ENCODE data around the gene TMEM271.
"Not testable (repeated sequence)": the region's sequence is repeated elsewhere in the genome, so short reads cannot be mapped to it uniquely, and the experiment has no call there.

TMEM271 gene

DNA sequence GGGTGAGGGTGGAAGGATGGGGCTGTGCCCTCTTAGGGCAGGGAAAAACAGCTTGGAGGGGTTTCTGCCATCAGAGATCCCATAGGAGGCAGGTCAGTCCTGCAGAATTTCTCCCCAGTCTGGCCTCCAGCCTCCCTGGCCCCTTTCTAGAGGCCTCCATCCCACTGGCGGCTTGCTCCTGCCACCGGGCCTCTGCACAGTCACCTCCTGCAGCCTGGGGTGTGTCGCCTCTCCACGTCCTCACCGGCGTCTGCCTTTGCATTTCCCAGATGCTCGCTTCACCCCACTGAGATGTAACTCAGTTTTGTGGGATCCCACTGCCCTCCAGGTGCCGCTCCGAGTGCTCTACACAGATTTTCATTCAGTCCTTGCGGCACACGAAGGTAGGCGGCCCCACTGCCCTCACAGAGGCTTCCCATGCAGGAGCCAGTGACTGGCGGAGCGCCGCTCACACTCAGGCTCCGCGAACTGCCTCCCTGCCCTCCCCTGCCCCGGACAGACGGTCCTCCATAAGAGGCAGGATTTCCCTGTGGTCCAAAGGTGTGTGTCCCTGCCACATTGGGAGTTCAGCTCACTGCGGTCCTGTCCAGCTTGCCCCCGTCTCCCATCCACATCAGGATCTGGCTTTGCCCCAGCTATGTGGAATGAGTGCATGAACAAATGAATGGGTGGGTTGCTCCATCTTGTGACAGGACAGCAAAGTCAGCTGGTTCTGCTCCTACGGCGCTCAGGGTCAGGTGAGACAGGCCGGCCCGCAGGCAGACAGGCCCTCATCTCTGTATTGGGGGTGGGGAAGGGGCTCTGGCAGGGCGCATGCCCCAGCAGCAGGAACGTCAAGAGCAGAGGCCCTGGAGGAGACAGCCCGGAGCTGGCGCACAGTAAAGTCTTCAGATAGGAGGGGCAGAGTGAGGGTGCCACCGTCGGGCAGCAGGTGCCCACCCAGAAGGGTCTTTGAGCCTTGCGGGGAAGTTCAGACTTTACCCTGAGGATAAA, 2.7 kb upstream of the TMEM271 start:
- DNase-seq: no peak

DNA sequence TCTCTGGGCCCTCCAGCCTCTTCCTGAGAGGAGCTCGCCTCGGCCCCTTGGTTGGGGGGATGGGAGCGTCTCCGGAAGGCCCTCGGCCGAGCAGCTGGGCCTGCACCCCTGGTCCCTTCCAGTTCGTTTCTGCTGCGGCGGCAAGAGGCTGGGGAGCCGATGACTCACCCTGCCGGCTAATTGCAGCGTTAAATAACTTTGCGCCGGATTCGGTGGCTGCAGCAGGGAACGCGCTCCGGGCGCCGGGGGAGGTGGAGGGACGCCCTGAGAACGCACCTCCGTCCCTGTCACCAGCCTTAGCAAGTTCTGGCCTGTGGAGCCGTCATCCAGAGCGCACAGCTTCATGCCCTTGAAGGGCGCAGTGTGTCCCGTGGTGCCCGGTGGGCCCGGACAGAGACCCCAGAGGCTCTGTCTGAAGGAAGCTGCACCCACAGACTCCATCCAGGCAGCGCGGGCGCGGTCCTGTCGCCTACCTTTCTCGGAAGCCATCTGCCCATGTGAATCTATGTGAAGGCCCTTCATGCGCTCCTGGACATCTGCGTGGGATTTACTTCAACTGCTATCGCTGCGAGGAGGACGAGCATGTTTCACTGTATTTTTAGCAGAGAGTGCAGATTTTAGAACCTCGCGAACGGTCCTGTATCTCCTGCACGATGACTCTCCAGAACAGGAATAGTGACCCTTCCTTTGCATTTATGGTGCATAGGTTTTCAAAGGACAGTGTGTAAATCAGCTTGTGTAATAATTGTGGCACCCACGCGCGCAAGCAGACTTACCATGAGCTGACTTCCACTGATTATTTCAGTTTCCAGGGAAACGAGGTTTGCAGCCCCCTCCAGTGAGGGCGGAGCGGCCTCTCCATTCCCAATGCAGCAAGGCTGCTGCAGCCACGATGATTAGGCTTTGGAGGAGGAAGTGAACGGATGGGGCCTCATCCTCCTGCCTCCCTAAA, 1.7 kb upstream of the TMEM271 start:
- no peak for DNase-seq

DNA sequence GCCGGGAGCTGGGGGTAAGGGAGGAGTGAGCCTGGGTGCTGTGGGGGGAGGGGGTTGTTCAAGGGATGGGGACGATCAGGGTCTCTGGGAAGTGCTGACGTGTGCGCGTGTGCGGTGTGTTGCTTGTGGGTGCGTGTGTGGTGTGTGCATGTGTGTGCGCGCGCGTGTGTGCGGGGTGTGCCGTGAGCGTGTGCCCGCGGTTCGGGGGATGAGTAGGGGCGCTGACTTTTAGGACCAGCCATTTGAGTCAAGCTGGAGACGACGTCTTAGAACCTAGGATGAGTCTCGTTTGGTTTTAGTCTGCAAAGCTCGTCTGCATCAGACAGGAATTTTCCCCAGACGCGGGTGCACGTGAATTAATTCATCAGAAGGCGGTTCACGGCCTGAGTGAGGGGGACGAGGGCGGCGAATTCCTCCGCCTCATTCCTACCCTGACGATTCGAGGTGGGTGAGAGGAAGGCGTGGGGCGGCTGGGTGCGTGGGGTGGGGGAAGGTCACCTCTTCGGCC, 950 bp upstream of the TMEM271 start:
- no peak for DNase-seq

DNA sequence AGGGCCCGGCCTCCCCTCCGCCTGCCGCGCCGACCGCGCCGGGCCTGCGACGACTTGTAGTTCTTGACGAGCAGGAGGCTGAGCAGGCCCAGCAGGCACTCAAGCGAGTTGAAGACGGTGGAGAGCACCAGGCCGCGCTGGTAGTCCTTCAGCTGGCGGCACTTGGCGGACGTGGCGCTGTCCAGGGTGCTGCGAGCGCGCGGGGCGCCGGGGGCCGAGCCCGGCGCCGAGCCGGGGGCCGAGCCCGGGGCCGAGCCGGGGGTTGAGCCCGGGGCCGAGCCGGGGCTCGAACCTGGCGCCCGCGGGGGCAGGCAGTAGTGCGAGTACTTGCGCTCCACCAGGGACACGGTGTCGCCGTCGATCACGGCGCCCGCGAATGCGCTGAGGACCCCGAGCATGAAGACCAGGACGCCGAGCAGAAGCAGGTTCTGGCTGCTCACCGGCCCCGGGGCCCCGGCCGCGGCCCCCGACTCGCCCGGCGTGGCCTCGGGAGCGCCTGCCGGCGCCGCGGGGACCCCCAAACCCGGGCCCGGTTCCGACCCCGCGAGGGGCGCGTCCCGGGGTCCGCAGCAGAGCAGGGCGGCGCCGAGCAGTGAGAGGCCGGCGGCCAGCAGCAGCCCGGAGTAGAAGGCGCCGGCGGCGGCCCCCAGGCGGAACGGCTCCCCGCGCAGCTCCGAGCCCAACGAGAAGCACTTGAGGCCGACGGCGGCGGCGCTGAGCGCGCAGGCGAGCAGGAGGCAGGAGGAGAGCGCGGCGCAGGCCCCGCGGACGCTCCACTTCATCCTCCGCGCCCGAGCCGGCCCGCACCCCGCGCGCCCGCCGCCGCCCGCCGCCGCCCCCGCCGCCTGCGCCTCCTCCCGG, 584 bp downstream of the TMEM271 start:
- no peak for DNase-seq

DNA sequence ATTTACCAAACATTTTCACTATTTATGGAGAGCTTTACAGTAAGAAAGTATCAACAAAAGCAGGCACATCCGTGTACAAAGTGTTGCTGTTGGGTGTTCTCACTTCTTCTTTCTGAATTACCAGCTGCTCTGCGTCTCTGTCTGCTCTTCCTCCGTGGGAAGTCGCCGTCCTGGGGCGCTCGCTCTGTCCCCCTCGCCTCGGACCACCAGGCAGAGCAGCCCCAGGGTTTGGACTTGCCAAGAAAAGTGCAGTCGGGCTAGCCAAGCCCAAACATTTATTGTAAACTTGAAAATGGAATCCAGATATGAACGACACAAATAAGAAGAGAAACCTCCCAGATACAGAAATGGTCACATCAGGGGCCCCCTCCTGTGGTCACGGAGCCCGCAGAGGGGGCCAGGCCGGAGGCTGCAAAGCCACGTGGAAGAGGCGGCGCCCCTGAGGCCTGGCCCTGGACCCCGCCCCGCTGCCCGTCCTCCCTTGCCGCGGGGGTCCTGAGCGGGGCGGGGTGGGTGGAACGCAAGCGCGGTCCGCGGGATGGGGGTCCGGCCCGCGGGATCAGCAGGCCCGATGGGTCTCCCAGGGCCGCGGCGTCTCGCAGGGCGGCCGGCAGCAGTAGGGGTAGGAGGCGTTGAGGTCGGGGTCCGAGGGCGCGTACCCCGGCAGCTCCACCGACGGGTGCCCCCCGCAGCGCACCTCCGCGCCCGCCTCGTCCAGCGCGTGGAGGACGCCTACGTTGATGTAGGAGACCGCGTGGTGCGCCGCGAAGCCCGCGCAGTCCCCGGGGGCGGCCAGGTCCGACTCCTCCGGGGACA, 1.5 kb downstream of the TMEM271 start:
- no peak for DNase-seq

DNA sequence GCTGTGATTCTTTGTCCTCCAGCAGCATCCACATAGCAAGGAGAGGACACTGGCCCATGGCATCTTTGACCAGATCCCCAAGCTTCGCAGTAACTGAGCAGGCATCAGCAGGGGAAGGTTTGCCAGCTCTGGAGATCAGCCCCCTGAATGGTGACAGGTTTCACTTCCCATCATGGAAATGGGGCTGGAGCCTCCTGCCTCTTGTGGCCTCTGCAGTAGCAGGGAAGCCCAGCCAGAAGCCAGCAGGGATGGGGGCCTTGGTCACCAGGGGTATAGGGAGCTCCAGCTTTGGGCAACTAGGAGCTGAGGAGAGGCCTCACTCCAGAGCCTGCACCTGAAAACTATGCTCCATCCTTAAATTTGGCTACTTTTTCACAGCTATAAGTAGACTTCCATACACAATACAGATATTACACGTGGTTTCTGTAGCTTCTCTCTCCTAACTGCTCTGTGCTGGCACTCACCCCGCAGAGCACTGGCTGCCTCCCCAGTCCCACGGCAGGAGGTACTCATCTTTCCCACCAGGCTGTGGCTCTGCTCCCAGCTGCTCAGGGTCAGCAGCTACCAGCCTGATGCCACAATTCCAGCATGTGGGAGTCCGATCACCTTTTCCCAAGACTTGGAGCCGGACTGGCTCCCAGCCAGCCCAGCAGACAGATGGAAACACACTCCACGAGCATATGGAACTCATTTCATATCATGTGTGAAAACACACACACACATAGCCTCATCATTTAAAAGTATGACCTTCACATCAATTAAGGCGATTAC, 2.8 kb downstream of the TMEM271 start:
- DNase-seq: no peak

DNA sequence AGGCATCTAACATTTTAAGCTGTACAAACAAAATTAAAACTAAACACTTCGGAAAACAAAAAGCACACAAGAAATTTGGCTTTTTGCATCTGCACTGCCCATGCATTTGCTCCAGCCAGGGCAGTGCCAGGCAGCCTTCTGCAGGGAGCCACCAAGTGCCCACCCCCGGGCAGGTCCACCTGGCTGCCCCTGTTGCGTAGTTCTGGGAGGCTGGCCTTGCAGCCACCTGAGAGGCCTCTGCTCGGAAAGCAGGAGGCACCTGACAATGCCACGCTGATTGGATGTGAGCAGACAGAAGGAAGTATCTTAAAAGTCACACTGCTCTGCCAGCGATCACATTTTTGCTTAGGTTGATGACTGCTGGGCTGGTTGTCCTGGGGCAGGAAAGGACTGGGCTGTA, 3.5 kb downstream of the TMEM271 start:
- no peak for DNase-seq

DNA sequence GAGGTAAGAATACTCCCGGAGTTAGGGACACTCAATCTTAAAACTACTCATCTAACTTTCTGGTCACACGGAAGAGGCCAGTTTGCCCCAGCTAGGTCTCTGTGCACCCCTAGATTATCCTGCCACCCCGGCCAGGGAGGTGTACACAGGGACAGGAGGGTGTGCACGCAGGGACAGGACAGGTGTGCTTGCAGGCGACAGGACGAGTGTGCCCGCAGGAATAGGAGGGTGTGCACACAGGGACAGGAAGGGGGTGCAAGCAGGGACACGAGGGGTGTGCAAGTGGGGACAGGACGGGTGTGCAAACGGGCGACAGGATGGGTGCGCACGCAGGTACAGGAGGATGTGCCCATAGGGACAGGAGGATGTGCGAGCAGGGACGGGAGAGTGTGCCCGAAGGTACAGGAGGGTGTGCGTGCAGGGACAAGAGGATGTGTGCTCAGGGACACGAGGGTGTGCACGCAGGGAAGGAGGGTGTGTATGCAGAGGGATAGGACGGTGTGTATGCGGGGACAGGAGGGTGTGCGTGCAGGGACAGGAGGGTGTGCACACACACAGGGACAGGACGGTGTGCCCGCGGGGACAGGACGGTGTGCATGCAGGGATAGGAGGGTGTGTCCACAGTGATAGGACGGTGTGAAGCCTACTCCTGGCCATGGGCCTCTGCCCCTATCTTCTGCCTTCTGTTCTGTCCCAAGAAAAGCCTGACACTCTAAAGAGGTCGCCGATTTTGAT, 4.1 kb downstream of the TMEM271 start:
- no peak for DNase-seq

DNA sequence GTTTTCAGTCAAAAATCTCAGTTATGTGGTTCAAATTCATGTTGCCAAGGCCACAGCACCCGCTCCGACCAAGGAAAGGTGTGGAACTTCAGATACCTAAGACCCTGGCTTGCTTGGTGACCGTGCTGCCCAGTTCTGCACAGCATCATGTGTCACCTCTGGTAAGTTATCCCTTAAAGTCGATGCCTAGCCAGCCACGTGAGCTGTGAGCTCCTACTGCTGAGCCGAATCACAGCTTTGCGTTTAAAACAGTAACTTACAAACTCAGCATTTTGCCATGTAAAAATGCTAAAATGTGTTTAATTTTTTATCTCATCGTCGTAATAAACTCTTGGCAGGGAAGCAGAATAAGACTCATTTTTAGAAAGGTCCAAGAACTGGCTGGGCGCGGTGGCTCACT, 5.3 kb downstream of the TMEM271 start:
- DNase-seq: no peak

DNA sequence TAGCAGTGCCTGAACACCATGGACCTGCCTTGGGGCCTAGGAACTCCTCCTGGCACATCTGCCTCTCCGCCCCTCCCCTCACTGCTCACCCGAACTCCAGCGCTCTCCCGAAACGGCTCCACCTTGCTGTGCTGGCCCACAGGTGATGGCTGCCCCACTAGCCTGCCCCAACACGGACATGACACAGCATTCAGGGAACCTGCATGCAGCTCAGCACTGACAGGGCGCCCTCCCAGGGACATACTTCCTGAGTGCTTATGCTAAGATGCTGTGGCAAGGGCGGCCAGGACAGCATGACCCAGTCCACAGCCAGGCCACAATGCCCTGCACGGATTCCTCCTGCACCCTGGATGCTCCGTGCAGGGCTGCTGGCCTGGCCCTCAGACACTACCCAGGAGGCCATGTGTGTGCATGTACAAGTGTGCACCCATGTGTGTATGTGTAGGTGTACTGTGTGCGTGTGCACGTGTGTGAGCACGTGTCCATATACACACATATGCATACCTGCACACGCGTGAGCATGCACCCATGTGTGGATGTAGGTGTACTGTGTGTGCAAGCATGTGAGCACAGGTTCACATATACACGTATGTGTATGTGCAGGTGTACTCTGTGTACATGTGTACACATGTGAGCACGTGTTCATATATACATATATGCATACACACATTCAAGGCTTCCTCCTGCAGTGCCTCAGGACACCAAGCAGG, 6.0 kb downstream of the TMEM271 start:
- DNase-seq: no peak

DNA sequence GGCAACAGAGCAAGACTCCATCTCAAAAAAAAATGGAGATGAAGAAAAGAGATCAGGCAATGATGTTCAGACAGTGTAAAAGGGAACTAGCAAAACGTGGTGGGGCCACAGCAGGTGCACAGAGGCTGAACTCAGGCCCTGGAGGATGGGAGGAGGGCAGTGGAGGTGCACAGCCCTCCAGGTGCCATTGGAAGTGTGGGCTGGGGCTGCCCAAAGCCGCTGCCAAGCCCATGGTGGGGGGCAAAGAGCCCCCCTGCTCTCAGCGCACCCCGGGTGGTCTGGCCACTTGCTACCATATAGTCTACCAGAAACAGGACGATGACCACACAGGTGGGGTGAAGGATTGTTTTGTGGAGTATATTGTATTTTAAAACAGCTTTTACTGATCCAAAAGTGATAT, 7.1 kb downstream of the TMEM271 start:
- no peak for DNase-seq

DNA sequence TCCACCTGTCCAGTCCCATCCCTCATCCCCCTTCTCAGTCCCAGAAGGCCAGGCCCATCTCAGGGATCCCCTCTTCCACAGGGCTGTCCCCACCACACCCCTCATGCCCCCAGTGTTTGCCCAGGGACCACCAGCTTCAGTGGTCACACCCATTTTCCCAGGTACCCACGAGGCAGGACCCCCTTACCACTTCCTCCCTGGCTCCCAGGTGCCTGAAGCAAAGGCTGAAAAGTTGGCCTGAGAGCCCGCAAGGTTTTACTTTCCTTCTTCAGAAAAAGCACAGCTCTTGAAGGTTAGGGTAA, 7.8 kb downstream of the TMEM271 start:
- DNase-seq: no peak

DNA sequence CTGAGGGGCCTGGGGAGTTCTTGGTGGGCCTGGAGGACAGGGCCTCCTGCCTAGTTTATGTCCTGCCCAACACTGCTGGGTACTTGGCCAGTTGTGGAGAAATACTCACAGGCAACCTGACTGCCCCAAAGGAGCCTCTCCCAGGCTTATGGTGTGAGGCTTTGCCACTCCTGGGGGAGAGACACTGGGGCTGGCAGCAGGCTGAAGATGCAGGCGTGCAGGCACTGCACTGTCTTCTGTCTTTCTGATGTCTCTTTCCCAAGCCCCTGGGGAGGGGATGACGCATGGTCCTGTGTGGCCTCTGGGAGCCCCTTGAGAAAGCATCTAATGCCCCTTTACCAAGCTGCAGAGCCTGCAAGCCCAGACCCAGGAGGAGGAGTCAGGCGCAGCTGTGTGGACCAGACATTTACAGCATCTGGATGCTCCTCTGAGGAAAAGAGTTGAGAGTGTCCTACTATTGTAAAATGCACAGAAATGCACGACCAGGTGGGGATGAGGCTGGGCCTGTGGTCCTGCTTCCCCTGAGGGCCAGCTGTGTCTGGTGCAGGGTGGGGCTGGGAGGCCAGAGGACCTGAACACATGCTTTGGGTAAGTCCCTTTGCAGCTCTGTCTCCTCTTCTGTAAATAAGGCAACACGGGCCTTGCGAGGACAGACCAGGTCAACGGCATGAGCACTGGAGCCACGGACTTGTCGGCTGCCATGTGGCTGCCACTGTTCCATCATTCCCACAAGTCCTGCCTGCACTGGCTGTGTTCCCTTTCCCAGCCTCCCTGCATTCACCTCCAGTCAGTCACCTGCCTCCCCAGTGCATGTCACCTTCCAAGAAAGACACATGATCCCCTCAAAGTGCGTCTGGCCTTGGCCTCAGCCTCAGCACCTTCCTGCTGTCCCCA, 8.4 kb downstream of the TMEM271 start:
- no peak for DNase-seq

DNA sequence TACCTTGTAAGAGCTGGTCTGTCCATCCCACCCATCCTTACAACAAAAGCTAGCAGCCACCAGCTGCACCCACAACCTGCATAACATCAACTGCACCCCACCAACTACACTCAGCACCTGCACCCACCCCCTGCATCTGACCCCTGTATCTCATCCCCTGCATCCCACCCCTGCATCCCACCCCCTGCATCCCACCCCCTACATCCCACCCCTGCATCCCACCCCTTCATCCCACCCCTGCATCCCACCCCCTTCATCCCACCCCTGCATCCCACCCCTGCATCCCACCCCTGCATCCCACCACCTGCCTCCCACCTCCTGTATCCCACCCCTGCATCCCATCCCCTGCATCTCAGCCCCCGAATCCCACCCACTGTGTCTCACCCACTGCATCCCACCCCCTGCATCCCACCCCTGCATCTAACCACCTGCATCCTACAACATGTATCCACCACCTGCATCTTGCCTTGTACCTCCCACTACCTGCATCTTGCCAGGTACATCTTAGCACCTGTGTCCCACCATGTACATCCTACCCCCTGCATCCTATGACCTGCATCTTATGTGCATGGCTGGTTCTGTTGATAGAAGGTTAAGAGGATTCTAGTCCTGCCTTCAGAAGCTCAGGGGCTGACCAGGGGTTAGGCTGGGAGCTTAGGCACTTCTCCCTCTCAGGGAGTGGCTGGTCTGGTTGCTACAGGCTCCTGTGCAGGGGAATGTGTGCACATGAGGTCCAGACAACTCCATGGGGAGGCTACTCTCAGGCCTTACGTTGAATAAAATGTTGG, 9.4 kb downstream of the TMEM271 start:
- no peak for DNase-seq

DNA sequence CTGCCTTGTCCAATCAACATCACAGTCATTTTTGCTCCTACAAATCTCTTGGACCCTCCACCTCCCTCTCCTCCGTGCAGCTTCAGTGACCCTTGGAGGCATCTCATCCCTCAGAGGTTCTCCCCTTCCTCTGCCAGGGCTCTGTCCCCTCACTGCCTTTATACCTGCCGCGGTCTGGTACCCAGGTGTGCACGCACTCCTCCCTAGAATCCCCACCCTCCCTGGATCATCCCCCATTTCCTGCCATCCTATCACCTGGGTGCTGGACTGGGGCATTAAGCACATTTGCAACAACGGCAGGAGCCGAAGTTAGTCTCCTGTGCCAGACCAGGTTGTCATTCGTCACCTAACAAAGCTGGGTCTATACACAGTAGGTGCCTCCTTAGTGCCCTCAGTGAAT, 10.1 kb downstream of the TMEM271 start:
- no peak for DNase-seq

DNA sequence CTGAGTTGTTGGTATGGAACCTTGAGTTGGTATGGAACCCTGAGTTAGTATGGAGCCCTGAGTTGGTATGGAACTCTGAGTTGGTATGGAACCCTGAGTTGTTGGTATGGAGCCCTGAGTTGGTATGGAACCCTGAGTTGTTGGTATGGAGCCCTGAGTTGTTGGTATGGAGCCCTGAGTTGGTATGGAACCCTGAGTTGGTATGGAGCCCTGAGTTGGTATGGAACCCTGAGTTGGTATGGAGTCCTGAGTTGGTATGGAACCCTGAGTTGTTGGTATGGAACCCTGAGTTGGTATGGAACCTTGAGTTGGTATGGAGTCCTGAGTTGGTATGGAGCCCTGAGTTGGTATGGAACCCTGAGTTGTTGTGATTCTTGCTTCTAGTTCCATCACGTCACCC, 10.5 kb downstream of the TMEM271 start:
- DNase-seq: not testable (repeated sequence)

DNA sequence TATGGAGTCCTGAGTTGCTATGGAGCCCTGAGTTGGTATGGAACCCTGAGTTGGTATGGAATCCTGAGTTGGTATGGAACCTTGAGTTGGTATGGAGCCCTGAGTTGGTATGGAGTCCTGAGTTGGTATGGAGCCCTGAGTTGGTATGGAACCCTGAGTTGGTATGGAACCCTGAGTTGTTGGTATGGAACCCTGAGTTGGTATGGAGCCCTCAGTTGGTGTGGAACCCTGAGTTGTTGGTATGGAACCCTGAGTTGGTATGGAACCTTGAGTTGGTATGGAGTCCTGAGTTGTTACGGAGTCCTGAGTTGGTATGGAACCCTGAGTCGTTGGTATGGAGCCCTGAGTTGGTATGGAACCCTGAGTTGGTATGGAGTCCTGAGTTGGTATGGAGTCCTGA, 13.6 kb downstream of the TMEM271 start:
- not testable (repeated sequence) for DNase-seq

DNA sequence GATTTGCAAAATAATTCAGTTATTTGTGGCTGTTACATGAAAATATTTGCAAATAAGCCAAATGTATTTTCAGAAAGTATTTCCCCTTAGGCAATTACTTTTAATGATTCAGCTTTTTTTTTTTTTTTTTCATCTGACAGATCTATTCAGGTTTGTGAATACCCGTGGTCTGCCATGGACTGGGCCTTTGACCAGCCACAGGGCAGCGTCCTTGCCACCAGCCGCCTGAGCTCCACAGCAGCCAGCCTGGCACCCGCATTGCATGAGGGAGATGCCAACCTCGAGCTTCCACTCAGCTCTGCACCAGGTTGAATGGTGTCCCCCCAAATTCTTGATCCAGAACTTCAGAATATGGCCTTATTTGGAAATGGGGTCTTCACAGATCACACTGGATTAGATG, 14.7 kb downstream of the TMEM271 start:
- no peak for DNase-seq
